K562 (cell line): Measurements from ENCODE around the gene PPP4R3A. TPM values are rescaled to one million over a fixed set of nuclear protein-coding genes. Genes with fewer than 3 reads are reported as not detected.

ENCODE experiments used
- ATAC-seq: fragments of 200-7000 bp; cut with Tn5 transposase; 3 replicates; pipeline ENCODE4 v1.9.1; 2020; ENCODE audit warnings: moderate library complexity
- BruUV-seq: library from RNA; stranded (reverse); fragments of 400-500 nt; replicated peaks from 2 replicates; lab custom pipeline; 2021; lab: Mats Ljungman, UMichigan
- CTCF ChIA-PET: fragments of 300-600 bp; formaldehyde crosslinking; extraction: SDS; loops from one replicate; lab custom pipeline; 2021; ENCODE audit warnings: low intra/inter-chr PET ratio; lab: Yijun Ruan, JAX
- POLR2A ChIA-PET: fragments of 300-600, 350-650 bp; sonication (Branson Sonifier 250); formaldehyde crosslinking; extraction: SDS; loops from one replicate; lab custom pipeline; 2021; ENCODE audit warnings: antibody characterized with exemption, inconsistent platforms; lab: Yijun Ruan, JAX
- DNase-seq, 4 experiments: peaks; one replicate each; pipeline versions ENCODE4 v3.0.0 to v3.0.0-alpha.2; 2011 to 2018; ENCODE audit warnings: low spot score in 3 of 4, mixed read lengths in 3 of 4; ENCODE audit errors: extremely low read depth in 1 of 4
- FAIRE-seq: peaks from 2 replicates; lab custom pipeline; 2011; peaks lifted over from hg19 to GRCh38; lab: Jason Lieb, UNC
- H2AFZ ChIP-seq: 2 replicates; pipeline ENCODE4 v1.6.0; 2011; ENCODE audit warnings: low read depth, low read length, control low read depth, inconsistent platforms
- H3K27ac ChIP-seq: fragments of 200-600 bp; 3 replicates; pipeline ENCODE4 v1.8.0; 2011; ENCODE audit warnings: low read depth, mild to moderate bottlenecking, control low read depth, inconsistent platforms, low read length, moderate library complexity, mixed read lengths; ENCODE audit errors: extremely low read depth
- H3K27me3 ChIP-seq, 2 experiments: fragments of 300-600 bp in 1 of 2; 2 replicates in 1 of 2; 3 replicates in 1 of 2; pipeline versions ENCODE4 v1.6.0 to v1.8.0; 2011; ENCODE audit warnings: inconsistent platforms in 2 of 2, low read length in 2 of 2, mild to moderate bottlenecking in 1 of 2, mixed read lengths in 1 of 2, moderate library complexity in 1 of 2; ENCODE audit not compliant: control insufficient read depth in 2 of 2, insufficient read depth in 2 of 2
- H3K36me3 ChIP-seq: fragments of 300-600 bp; 3 replicates; pipeline ENCODE4 v1.8.0; 2011; ENCODE audit warnings: mild to moderate bottlenecking, low read length, inconsistent platforms; ENCODE audit not compliant: control insufficient read depth, insufficient read depth
- H3K4me1 ChIP-seq, 2 experiments: fragments of 200-600 bp in 1 of 2; replicated peaks in 1 of 2; 2 replicates in 1 of 2; 3 replicates in 1 of 2; pipeline versions ENCODE4 v1.5.1 to v1.8.0; 2011; ENCODE audit warnings: inconsistent platforms in 2 of 2, low read length in 2 of 2, mild to moderate bottlenecking in 1 of 2, mixed read lengths in 1 of 2, moderate library complexity in 1 of 2; ENCODE audit not compliant: control insufficient read depth in 2 of 2, insufficient read depth in 2 of 2
- H3K4me2 ChIP-seq: 2 replicates; pipeline ENCODE4 v1.6.1; 2011; ENCODE audit warnings: low read length, control low read depth, inconsistent platforms, mixed read lengths; ENCODE audit not compliant: insufficient read depth
- H3K4me3 ChIP-seq: fragments of 200-600 bp; sonication (generic), shearing (Covaris generic); 2 replicates; pipeline ENCODE4 v1.5.1; 2016; ENCODE audit warnings: control low read depth, inconsistent platforms
- H3K79me2 ChIP-seq: fragments of 200-600 bp; 3 replicates; pipeline ENCODE4 v1.8.0; 2011; ENCODE audit warnings: low read length, inconsistent platforms; ENCODE audit not compliant: control insufficient read depth, insufficient read depth
- H3K9ac ChIP-seq, 2 experiments: 2 replicates each; pipeline versions ENCODE4 v1.6.0 to v1.6.1; 2011; ENCODE audit warnings: low read depth in 2 of 2, low read length in 2 of 2, control low read depth in 1 of 2, inconsistent platforms in 1 of 2, mild to moderate bottlenecking in 1 of 2, mixed read lengths in 1 of 2; ENCODE audit not compliant: insufficient read depth in 1 of 2
- H3K9me1 ChIP-seq: one replicate; pipeline ENCODE4 v1.6.0; 2011; ENCODE audit warnings: inconsistent platforms, mild to moderate bottlenecking, low read length, moderate library complexity; ENCODE audit not compliant: control insufficient read depth, insufficient read depth
- H3K9me3 ChIP-seq: replicated peaks from 2 replicates; pipeline ENCODE4 v1.5.1; 2011; ENCODE audit warnings: low read depth, low read length, inconsistent platforms; ENCODE audit not compliant: control insufficient read depth, insufficient read depth
- H4K20me1 ChIP-seq: replicated peaks from 2 replicates; pipeline ENCODE4 v1.6.1; 2011; ENCODE audit warnings: low read length, inconsistent platforms, mixed read lengths; ENCODE audit not compliant: control insufficient read depth, insufficient read depth
- ARNT ChIP-seq, 2 experiments: fragments of 450-650 bp; IDR thresholded peaks; 2 replicates each; pipeline ENCODE4 v1.6.1; 2016; ENCODE audit warnings: mild to moderate bottlenecking in 1 of 2
- EP400 ChIP-seq: fragments of 450-650 bp; IDR thresholded peaks from 2 replicates; pipeline ENCODE4 v1.6.1; 2017; ENCODE audit warnings: antibody characterized with exemption, mild to moderate bottlenecking, moderate library complexity
- PML ChIP-seq: IDR thresholded peaks from 2 replicates; pipeline ENCODE4 v1.6.1; 2012; ENCODE audit warnings: low read length, inconsistent platforms
- WGBS: fragments of 100-300 bp; shearing (Covaris generic); methylation state at CpG from one replicate; pipeline ENCODE4 v1.1.6; 2016; ENCODE audit warnings: low coverage, mixed read lengths; ENCODE audit not compliant: insufficient coverage; ENCODE audit errors: missing lambda C conversion rate; 5-methylcytosine and 5-hydroxymethylcytosine counted together
- in situ Hi-C: fragments of 300-500 bp; cut with MboI; formaldehyde crosslinking; loops from 4 replicates; pipeline ENCODE4 v1.15.0; 2018; ENCODE audit warnings: inconsistent platforms, mixed read lengths
- intact Hi-C: fragments of 100-400 bp; cut with micrococcal nuclease; formaldehyde crosslinking; loops from 2 replicates; pipeline ENCODE4 v1.14.2; 2022
- polyA plus RNA-seq, 8 experiments: library from polyadenylated mRNA; depleted of rRNA in 4 of 8; stranded (reverse) in 5 of 8; unstranded in 3 of 8; fragments of >200 nt; fragmentation: Nextera tagmentation in 2 of 8; fragmentation: Illumina TruSeq in 1 of 8; extraction: Ambion mirVana in 2 of 8; extraction: Trizol in 1 of 8; gene quantifications; 2 replicates each; pipeline versions ENCODE4 v1.2.1 to v1.2.3, GENCODE V29; 2011 to 2014; ENCODE audit warnings: inconsistent platforms in 1 of 8, missing spikeins in 1 of 8
- total RNA-seq, 7 experiments: library from RNA; depleted of rRNA in 6 of 7; stranded (reverse); fragments of >200 nt in 6 of 7; fragmentation: Illumina TruSeq in 2 of 7; extraction: Trizol in 2 of 7; gene quantifications; 2 replicates each; pipeline versions ENCODE4 v1.2.1 to v1.2.3, GENCODE V29; 2011 to 2021; ENCODE audit warnings: low replicate concordance in 1 of 7
- TF ChIP-seq, protein P1 (sequence below): fragments of 450-650 bp; IDR thresholded peaks from 2 replicates; pipeline ENCODE4 v1.6.1; 2016
- TF ChIP-seq, protein P2 (sequence below): sonication (generic); formaldehyde crosslinking; IDR thresholded peaks from 2 replicates; pipeline ENCODE4 v1.8.0; 2022; ENCODE audit warnings: mild to moderate bottlenecking, missing genetic modification reagents

PPP4R3A gene
- total and polyA plus RNA-seq, 9 of the 15 experiments (the other 6 are each of a cell fraction or from before 2014, with no cell fraction given) = 9.5 to 54.9 (median 44.9) TPM

DNA sequence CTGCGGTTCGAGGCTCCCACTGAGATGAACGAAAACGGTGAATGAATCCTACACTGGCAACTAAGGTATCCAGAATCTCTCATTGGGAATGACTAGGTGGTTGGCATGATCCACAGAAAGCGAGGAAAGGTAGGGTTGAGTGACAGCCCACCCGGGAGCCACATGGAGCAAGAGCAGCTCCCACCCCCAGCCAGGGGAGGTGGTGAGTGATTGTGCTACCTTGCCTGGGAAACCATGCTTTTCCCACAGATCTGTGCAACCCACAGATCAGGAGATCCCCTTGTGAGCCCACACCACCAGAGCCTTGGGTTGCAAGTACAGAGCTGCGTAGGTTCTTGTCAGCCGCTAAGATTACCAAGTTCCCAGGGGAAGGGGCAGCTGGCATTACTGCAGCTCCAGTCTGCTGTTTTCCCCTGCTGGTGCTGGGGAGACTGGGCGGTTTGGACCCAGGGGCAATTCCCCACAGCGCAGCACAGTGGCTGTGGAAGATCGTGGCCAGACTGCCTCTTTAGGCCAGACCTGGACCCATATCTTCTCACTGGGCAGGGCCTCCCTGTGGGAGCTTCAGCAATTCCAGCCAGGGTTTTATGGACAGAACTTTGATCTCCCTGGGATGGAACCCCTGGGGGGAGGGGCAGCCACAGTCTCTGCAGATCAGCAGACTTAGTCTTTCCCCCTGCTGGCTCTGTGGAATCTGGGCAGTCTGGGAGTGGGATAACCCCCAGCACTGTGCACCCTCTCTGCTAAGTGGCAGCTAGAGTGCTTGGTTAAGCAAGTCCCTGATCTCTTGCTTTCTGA is 44.6 kb upstream of the PPP4R3A start:
- H3K9ac ChIP-seq = no peak overlapping the region
- intact Hi-C loops = no loop called here
- no peak overlapping the region for H3K4me2 ChIP-seq
- no peaks in the 10 kb centered on the region for H3K79me2 ChIP-seq
- H3K9me3 ChIP-seq = no peaks in the 10 kb centered on the region
- no peak overlapping the region for H3K27ac ChIP-seq
- 9% methylated on average over 9 of the region's 11 CpGs for WGBS
- TF ChIP-seq, protein P1, sequence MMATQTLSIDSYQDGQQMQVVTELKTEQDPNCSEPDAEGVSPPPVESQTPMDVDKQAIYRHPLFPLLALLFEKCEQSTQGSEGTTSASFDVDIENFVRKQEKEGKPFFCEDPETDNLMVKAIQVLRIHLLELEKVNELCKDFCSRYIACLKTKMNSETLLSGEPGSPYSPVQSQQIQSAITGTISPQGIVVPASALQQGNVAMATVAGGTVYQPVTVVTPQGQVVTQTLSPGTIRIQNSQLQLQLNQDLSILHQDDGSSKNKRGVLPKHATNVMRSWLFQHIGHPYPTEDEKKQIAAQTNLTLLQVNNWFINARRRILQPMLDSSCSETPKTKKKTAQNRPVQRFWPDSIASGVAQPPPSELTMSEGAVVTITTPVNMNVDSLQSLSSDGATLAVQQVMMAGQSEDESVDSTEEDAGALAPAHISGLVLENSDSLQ = 0 out of 2 replicates have a peak, but pooled peaks have one; percentile 5
- TF ChIP-seq PML (no peak), EP400 (no peak), ARNT (IDR thresholded peaks at IDR 0.05) (no peak)
- TF ChIP-seq, protein P2, sequence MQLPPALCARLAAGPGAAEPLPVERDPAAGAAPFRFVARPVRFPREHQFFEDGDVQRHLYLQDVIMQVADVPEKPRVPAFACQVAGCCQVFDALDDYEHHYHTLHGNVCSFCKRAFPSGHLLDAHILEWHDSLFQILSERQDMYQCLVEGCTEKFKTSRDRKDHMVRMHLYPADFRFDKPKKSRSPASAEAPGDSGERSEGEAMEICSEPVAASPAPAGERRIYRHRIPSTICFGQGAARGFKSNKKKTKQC (CRISPR knock-in tag) = no peak
- H4K20me1 ChIP-seq = no peaks in the 10 kb centered on the region
- POLR2A ChIA-PET = no interaction called here
- H3K4me1 ChIP-seq = no peaks in the 10 kb centered on the region
- no peak for DNase-seq
- in situ Hi-C loops = no loop called here
- H3K36me3 ChIP-seq = no peaks in the 10 kb centered on the region
- CTCF ChIA-PET = interaction anchor here (0.6 kb wide), 1 partner anchor 18 kb away, joined by 3 read pairs; no protein-coding TSS in a partner anchor
- no peaks in the 10 kb centered on the region for H3K9me1 ChIP-seq
- H3K4me3 ChIP-seq = no peak overlapping the region
- H3K27me3 ChIP-seq = no peaks in the 10 kb centered on the region
- BruUV-seq = no TSS peak
- no peak for FAIRE-seq
- ATAC-seq = no peak
- H2AFZ ChIP-seq = no peak overlapping the region
